ENCODE measurements around the gene MAP4K4. TPM values are rescaled to one million over a fixed set of nuclear protein-coding genes. Genes with fewer than 3 reads are reported as not detected.
A peak's percentile ranks its signal among the peaks of the same experiment; 100 is the strongest.

The MAP4K4 gene
- polyA plus RNA-seq, 1 donor (not counting 4 experiments of a cell fraction or from before 2014, with no cell fraction given) = 84.1 TPM

- dilution Hi-C loops (cut with MboI; ENCODE audit: extremely low pct_ligation_motif_present, low sequenced_read_pairs) = no loop called here
- no peaks in the 10 kb centered on the region for H3K27me3 ChIP-seq (ENCODE audit: control insufficient read depth, extremely low read depth, insufficient read depth, low read length)
- peaks cover 98% of the 10 kb centered on the region for H3K79me2 ChIP-seq (ENCODE audit: control insufficient read depth, insufficient read depth, low read length)
- H3K9ac ChIP-seq (ENCODE audit: control insufficient read depth, extremely low read depth, insufficient read depth, low read length) = no peak overlapping the region
- FAIRE-seq (no peak), DNase-seq (ENCODE audit: low read depth, low spot score) (no peak)
- H3K4me3 ChIP-seq (ENCODE audit: control insufficient read depth in 2 of 3, extremely low read depth in 1 of 3, insufficient read depth in 2 of 3, low read depth in 1 of 3, low read length in 3 of 3) = no peak overlapping the region
- no peaks in the 10 kb centered on the region for H3K9me1 ChIP-seq (ENCODE audit: control insufficient read depth, extremely low read depth, insufficient read depth, low read length)
- no peak overlapping the region for H3K4me2 ChIP-seq (ENCODE audit: control insufficient read depth, extremely low read depth, insufficient read depth, low read depth, low read length)
- peaks cover 4 to 14% of the 10 kb centered on the region in 2 experiments for H3K36me3 ChIP-seq (ENCODE audit: control insufficient read depth in 2 of 2, extremely low read depth in 1 of 2, insufficient read depth in 2 of 2, low read length in 2 of 2)
- peaks cover 14% of the 10 kb centered on the region for H4K20me1 ChIP-seq (ENCODE audit: control insufficient read depth, extremely low read depth, insufficient read depth, low read length)
- no peak for TF ChIP-seq EZH2 (IDR thresholded peaks at IDR 0.05; ENCODE audit: low read length)
- TF ChIP-seq CTCF (optimal IDR thresholded peaks at IDR 0.05 in 1 of 3, IDR thresholded peaks at IDR 0.05 in 1 of 3, conservative IDR thresholded peaks at IDR 0.05 in 1 of 3; ENCODE audit: extremely low read depth in 1 of 3, insufficient read depth in 2 of 3, low read length in 3 of 3) = no peak
- H3K4me1 ChIP-seq (ENCODE audit: control insufficient read depth, extremely low read depth, insufficient read depth, low read length) = peaks cover 46% of the 10 kb centered on the region
- no peak overlapping the region for H3K27ac ChIP-seq (ENCODE audit: control insufficient read depth, insufficient read depth, low read length)
- no peak overlapping the region for H2AFZ ChIP-seq (ENCODE audit: control insufficient read depth, low read length)
- no peaks in the 10 kb centered on the region for H3K9me3 ChIP-seq (ENCODE audit: control insufficient read depth, low read depth, low read length)
Measured at GRCh38 chr2:101706819-101707177, 9.3 kb downstream of the MAP4K4 start.

- H3K79me2 ChIP-seq (ENCODE audit: control insufficient read depth, insufficient read depth, low read length) = peaks cover 100% of the 10 kb centered on the region
- H3K36me3 ChIP-seq (ENCODE audit: control insufficient read depth in 2 of 2, extremely low read depth in 1 of 2, insufficient read depth in 2 of 2, low read length in 2 of 2) = peaks cover 1 to 5% of the 10 kb centered on the region in 2 experiments
- H3K9ac ChIP-seq (ENCODE audit: control insufficient read depth, extremely low read depth, insufficient read depth, low read length) = no peak overlapping the region
- H3K9me3 ChIP-seq (ENCODE audit: control insufficient read depth, low read depth, low read length) = no peaks in the 10 kb centered on the region
- H3K27me3 ChIP-seq (ENCODE audit: control insufficient read depth, extremely low read depth, insufficient read depth, low read length) = no peaks in the 10 kb centered on the region
- FAIRE-seq (no peak), DNase-seq (ENCODE audit: low read depth, low spot score) (no peak)
- no peak overlapping the region for H2AFZ ChIP-seq (ENCODE audit: control insufficient read depth, low read length)
- H3K27ac ChIP-seq (ENCODE audit: control insufficient read depth, insufficient read depth, low read length) = peak overlapping the region; percentile 29
- TF ChIP-seq EZH2 (IDR thresholded peaks at IDR 0.05; ENCODE audit: low read length) (no peak), CTCF (optimal IDR thresholded peaks at IDR 0.05 in 1 of 3, IDR thresholded peaks at IDR 0.05 in 1 of 3, conservative IDR thresholded peaks at IDR 0.05 in 1 of 3; ENCODE audit: extremely low read depth in 1 of 3, insufficient read depth in 2 of 3, low read length in 3 of 3) (no peak)
- H3K4me1 ChIP-seq (ENCODE audit: control insufficient read depth, extremely low read depth, insufficient read depth, low read length) = peaks cover 30% of the 10 kb centered on the region
- peak overlapping the region; percentile 49 for H3K4me2 ChIP-seq (ENCODE audit: control insufficient read depth, extremely low read depth, insufficient read depth, low read depth, low read length)
- H4K20me1 ChIP-seq (ENCODE audit: control insufficient read depth, extremely low read depth, insufficient read depth, low read length) = peaks cover 12% of the 10 kb centered on the region
- dilution Hi-C loops (cut with MboI; ENCODE audit: extremely low pct_ligation_motif_present, low sequenced_read_pairs) = no loop called here
- no peak overlapping the region for H3K4me3 ChIP-seq (ENCODE audit: control insufficient read depth in 2 of 3, extremely low read depth in 1 of 3, insufficient read depth in 2 of 3, low read depth in 1 of 3, low read length in 3 of 3)
- H3K9me1 ChIP-seq (ENCODE audit: control insufficient read depth, extremely low read depth, insufficient read depth, low read length) = no peaks in the 10 kb centered on the region
Measured at GRCh38 chr2:101710036-101710435, 12.5 kb downstream of the MAP4K4 start.
